Measurements from ENCODE around the gene TBC1D13. TPM values are rescaled to one million over a fixed set of nuclear protein-coding genes. Genes with fewer than 3 reads are reported as not detected.

Gene TBC1D13
- total RNA-seq, 1 experiment from 2014 or later = 21.6 TPM

DNA sequence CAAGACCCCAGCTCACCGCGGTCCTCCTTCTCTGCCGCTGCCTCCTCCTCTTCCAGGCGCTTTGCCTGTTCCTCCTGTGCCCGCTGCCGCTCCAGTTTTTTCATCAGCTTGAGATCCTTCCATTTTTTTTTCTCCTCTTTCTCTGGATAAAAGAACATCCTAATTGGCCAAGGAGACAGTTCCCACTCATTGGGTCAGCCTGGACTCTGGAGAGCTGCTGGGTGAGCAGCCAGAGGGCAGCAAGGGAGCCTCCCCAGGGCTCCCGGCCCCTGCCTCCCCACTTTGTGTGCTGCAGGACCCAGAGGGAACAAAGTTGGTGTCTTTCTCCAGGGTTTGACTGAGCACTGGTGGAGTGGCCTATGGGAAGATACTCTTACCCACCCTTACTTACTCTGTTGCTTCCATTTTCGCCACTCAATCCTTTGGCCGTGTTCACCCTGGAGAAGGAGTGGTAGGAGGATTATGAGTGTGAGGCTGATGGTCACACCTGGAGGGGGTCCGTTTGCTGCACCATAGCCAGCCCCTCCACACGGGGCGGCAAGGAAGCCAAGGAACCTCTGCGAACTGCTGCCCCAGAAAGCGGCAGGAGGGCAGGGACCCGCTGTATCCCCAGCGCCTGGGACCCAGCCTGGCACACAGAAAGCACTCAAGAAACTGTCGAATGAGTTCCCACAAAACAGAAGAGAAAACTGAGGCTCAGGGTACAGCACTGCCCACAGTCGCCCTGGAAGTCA is 41.8 kb downstream of the TBC1D13 start:
- peak overlapping the region; percentile 93 for H3K4me3 Mint-ChIP-seq
- TF ChIP-seq, protein P1, sequence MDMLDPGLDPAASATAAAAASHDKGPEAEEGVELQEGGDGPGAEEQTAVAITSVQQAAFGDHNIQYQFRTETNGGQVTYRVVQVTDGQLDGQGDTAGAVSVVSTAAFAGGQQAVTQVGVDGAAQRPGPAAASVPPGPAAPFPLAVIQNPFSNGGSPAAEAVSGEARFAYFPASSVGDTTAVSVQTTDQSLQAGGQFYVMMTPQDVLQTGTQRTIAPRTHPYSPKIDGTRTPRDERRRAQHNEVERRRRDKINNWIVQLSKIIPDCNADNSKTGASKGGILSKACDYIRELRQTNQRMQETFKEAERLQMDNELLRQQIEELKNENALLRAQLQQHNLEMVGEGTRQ (CRISPR knock-in tag; IDR thresholded peaks at IDR 0.05) = 0 out of 2 replicates have a peak, but pooled peaks have one; percentile 14
- TF ChIP-seq, protein P2, sequence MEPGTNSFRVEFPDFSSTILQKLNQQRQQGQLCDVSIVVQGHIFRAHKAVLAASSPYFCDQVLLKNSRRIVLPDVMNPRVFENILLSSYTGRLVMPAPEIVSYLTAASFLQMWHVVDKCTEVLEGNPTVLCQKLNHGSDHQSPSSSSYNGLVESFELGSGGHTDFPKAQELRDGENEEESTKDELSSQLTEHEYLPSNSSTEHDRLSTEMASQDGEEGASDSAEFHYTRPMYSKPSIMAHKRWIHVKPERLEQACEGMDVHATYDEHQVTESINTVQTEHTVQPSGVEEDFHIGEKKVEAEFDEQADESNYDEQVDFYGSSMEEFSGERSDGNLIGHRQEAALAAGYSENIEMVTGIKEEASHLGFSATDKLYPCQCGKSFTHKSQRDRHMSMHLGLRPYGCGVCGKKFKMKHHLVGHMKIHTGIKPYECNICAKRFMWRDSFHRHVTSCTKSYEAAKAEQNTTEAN (CRISPR knock-in tag; IDR thresholded peaks at IDR 0.05) = no peak
- ChIA-PET POLR2A (interaction anchor here (0.6 to 4.1 kb wide), 4 partner anchors 10 to 199 kb away, joined by 4 to 26 read pairs (median 6); partner anchors contain the start of genes ENDOG and SH3GLB2), CTCF (interaction anchor here (1.0 to 1.8 kb wide), 9 partner anchors 10 to 207 kb away, joined by 3 to 40 read pairs (median 4); partner anchors contain the start of genes ENDOG, MIGA2 and PKN3)
- H3K27ac Mint-ChIP-seq = peak overlapping the region; percentile 89
- ATAC-seq = peak; percentile 1; the same call in 1 of the 2 replicates
- peaks cover 8% of the 10 kb centered on the region for H3K4me1 Mint-ChIP-seq
- no peak for DNase-seq (ENCODE audit: low spot score)
- no peaks in the 10 kb centered on the region for H3K27me3 Mint-ChIP-seq (ENCODE audit: low read depth)
- peaks cover 54% of the 10 kb centered on the region for H3K36me3 Mint-ChIP-seq
- H3K9me3 Mint-ChIP-seq = no peaks in the 10 kb centered on the region

DNA sequence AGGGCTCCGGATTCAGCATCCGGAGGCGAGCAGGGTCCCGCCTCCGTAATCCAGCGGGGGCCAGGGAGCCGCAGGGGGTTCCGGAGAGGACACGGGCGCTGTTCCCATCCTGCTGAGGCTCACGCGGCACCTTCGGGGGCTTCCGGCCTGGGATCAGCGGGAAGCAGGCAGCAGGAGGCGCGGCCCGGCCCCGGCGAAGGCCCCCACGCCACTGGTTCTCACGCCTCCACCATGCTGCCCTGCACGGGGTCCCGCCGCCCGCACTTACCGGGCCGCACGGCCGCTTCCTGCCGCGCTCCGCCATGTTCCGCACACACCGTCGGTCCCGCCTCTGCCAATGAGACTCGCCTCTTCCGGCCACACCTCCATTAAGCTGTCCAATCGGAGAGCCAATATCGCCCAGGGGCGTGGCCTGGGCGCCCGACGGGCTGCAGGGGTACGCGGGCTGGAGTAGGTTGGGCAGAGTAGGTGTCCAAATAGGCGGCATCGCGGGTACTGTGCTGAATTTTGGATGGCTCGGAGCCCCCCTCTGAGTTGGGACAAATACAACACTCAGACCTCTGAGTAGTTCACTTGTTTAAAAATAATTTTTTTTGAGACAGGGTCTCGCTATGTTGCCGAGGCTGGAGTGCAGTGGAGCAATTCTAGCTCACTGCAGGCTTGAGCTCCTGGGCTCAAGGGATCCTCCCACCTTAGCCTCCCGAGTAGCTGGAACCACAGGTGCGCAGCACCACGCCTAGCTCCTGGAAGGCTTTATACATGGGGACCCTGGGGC is 42.6 kb downstream of the TBC1D13 start, which contains the start of gene SPOUT1:
Gene SPOUT1 (minus strand): TSS at position 318 of the 775 bp plus-strand sequence. CDS start 14 bp downstream, at position 304.
- Mint-ChIP-seq H3K4me1 (peaks cover 8% of the 10 kb centered on the region), H3K9me3 (no peaks in the 10 kb centered on the region), H3K27me3 (ENCODE audit: low read depth) (no peaks in the 10 kb centered on the region), H3K36me3 (peaks cover 53% of the 10 kb centered on the region), H3K27ac (peak within 1 kb of the TSS; percentile 89), H3K4me3 (peak within 1 kb of the TSS; percentile 93)
- CTCF ChIA-PET = interaction anchor here (0.6 to 1.8 kb wide), 22 partner anchors 8 to 409 kb away, joined by 3 to 40 read pairs (median 4); partner anchors contain the start of genes CERCAM, ENDOG, MIGA2 and PKN3
- peak; percentile 97 for ATAC-seq
- POLR2A ChIA-PET = interaction anchor here (0.6 to 4.1 kb wide), 5 partner anchors 11 to 198 kb away, joined by 4 to 26 read pairs (median 5); partner anchors contain the start of genes ENDOG and SH3GLB2
- peak; percentile 96 for DNase-seq (ENCODE audit: low spot score)
- TF ChIP-seq MXD4 (CRISPR knock-in tag; IDR thresholded peaks at IDR 0.05; ENCODE audit: borderline replicate concordance) (no peak), ZNF423 (CRISPR knock-in tag; IDR thresholded peaks at IDR 0.05) (peak; percentile 32; the same call in 1 of the 2 replicates), NFYB (CRISPR knock-in tag; conservative IDR thresholded peaks at IDR 0.05; ENCODE audit: low read depth) (peak; percentile 60; the same call in 1 of the 2 replicates), PRRX2 (CRISPR knock-in tag; IDR thresholded peaks at IDR 0.05) (no peak), JAZF1 (CRISPR knock-in tag; IDR thresholded peaks at IDR 0.05) (no peak), NFATC4 (CRISPR knock-in tag; IDR thresholded peaks at IDR 0.05) (no peak), ZBTB21 (CRISPR knock-in tag; IDR thresholded peaks at IDR 0.05; ENCODE audit: borderline replicate concordance) (no peak), CREM (CRISPR knock-in tag; IDR thresholded peaks at IDR 0.05) (peak; percentile 76; the same call in 1 of the 2 replicates), TP53 (CRISPR knock-in tag; IDR thresholded peaks at IDR 0.05) (no peak)
- TF ChIP-seq, protein P2 (CRISPR knock-in tag; IDR thresholded peaks at IDR 0.05) = peak; percentile 93
- TF ChIP-seq, protein P3, sequence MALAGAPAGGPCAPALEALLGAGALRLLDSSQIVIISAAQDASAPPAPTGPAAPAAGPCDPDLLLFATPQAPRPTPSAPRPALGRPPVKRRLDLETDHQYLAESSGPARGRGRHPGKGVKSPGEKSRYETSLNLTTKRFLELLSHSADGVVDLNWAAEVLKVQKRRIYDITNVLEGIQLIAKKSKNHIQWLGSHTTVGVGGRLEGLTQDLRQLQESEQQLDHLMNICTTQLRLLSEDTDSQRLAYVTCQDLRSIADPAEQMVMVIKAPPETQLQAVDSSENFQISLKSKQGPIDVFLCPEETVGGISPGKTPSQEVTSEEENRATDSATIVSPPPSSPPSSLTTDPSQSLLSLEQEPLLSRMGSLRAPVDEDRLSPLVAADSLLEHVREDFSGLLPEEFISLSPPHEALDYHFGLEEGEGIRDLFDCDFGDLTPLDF (CRISPR knock-in tag; IDR thresholded peaks at IDR 0.05) = 0 out of 2 replicates have a peak, but pooled peaks have one; percentile 22
- TF ChIP-seq, protein P4, sequence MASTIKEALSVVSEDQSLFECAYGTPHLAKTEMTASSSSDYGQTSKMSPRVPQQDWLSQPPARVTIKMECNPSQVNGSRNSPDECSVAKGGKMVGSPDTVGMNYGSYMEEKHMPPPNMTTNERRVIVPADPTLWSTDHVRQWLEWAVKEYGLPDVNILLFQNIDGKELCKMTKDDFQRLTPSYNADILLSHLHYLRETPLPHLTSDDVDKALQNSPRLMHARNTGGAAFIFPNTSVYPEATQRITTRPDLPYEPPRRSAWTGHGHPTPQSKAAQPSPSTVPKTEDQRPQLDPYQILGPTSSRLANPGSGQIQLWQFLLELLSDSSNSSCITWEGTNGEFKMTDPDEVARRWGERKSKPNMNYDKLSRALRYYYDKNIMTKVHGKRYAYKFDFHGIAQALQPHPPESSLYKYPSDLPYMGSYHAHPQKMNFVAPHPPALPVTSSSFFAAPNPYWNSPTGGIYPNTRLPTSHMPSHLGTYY (CRISPR knock-in tag; IDR thresholded peaks at IDR 0.05) = no peak
- TF ChIP-seq, protein P5, sequence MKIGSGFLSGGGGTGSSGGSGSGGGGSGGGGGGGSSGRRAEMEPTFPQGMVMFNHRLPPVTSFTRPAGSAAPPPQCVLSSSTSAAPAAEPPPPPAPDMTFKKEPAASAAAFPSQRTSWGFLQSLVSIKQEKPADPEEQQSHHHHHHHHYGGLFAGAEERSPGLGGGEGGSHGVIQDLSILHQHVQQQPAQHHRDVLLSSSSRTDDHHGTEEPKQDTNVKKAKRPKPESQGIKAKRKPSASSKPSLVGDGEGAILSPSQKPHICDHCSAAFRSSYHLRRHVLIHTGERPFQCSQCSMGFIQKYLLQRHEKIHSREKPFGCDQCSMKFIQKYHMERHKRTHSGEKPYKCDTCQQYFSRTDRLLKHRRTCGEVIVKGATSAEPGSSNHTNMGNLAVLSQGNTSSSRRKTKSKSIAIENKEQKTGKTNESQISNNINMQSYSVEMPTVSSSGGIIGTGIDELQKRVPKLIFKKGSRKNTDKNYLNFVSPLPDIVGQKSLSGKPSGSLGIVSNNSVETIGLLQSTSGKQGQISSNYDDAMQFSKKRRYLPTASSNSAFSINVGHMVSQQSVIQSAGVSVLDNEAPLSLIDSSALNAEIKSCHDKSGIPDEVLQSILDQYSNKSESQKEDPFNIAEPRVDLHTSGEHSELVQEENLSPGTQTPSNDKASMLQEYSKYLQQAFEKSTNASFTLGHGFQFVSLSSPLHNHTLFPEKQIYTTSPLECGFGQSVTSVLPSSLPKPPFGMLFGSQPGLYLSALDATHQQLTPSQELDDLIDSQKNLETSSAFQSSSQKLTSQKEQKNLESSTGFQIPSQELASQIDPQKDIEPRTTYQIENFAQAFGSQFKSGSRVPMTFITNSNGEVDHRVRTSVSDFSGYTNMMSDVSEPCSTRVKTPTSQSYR (CRISPR knock-in tag; IDR thresholded peaks at IDR 0.05) = no peak
- TF ChIP-seq, protein P6, sequence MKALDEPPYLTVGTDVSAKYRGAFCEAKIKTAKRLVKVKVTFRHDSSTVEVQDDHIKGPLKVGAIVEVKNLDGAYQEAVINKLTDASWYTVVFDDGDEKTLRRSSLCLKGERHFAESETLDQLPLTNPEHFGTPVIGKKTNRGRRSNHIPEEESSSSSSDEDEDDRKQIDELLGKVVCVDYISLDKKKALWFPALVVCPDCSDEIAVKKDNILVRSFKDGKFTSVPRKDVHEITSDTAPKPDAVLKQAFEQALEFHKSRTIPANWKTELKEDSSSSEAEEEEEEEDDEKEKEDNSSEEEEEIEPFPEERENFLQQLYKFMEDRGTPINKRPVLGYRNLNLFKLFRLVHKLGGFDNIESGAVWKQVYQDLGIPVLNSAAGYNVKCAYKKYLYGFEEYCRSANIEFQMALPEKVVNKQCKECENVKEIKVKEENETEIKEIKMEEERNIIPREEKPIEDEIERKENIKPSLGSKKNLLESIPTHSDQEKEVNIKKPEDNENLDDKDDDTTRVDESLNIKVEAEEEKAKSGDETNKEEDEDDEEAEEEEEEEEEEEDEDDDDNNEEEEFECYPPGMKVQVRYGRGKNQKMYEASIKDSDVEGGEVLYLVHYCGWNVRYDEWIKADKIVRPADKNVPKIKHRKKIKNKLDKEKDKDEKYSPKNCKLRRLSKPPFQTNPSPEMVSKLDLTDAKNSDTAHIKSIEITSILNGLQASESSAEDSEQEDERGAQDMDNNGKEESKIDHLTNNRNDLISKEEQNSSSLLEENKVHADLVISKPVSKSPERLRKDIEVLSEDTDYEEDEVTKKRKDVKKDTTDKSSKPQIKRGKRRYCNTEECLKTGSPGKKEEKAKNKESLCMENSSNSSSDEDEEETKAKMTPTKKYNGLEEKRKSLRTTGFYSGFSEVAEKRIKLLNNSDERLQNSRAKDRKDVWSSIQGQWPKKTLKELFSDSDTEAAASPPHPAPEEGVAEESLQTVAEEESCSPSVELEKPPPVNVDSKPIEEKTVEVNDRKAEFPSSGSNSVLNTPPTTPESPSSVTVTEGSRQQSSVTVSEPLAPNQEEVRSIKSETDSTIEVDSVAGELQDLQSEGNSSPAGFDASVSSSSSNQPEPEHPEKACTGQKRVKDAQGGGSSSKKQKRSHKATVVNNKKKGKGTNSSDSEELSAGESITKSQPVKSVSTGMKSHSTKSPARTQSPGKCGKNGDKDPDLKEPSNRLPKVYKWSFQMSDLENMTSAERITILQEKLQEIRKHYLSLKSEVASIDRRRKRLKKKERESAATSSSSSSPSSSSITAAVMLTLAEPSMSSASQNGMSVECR (CRISPR knock-in tag; IDR thresholded peaks at IDR 0.05; ENCODE audit: borderline replicate concordance) = peak; percentile 83

Measured in WTC11 (cell line).